Fibroblast of lung (primary cell): ENCODE measurements around the gene PUSL1.

Experiments
- EZH2 ChIP-seq: IDR thresholded peaks from 2 replicates; pipeline ENCODE4 v1.5.1; 2012; ENCODE audit warnings: low read length, control low read depth, mild to moderate bottlenecking; ENCODE audit errors: missing control alignments
- TF ChIP-seq, protein P1 (sequence below), 2 donors: IDR thresholded peaks in 1 of 2; conservative IDR thresholded peaks in 1 of 2; 1 replicate in 1 of 2; 2 replicates in 1 of 2; pipeline ENCODE4 v1.5.1; 2011 to 2012; ENCODE audit warnings: low read length in 2 of 2, control low read depth in 1 of 2, inconsistent platforms in 1 of 2, low read depth in 1 of 2, mild to moderate bottlenecking in 1 of 2

GRCh38 chr1:1337793-1338147 lies 29.4 kb downstream of the PUSL1 start:
- TF ChIP-seq, protein P1, sequence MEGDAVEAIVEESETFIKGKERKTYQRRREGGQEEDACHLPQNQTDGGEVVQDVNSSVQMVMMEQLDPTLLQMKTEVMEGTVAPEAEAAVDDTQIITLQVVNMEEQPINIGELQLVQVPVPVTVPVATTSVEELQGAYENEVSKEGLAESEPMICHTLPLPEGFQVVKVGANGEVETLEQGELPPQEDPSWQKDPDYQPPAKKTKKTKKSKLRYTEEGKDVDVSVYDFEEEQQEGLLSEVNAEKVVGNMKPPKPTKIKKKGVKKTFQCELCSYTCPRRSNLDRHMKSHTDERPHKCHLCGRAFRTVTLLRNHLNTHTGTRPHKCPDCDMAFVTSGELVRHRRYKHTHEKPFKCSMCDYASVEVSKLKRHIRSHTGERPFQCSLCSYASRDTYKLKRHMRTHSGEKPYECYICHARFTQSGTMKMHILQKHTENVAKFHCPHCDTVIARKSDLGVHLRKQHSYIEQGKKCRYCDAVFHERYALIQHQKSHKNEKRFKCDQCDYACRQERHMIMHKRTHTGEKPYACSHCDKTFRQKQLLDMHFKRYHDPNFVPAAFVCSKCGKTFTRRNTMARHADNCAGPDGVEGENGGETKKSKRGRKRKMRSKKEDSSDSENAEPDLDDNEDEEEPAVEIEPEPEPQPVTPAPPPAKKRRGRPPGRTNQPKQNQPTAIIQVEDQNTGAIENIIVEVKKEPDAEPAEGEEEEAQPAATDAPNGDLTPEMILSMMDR (conservative IDR thresholded peaks at IDR 0.05 in 1 of 2, IDR thresholded peaks at IDR 0.05 in 1 of 2; ENCODE audit: low read depth in 1 of 2, low read length in 2 of 2) = no peak
- TF ChIP-seq EZH2 = no peak
